ENCODE results near the gene NAV2. TPM values are rescaled to one million over a fixed set of nuclear protein-coding genes. Genes with fewer than 3 reads are reported as not detected.
"Not testable (repeated sequence)": the region's sequence is repeated elsewhere in the genome, so short reads cannot be mapped to it uniquely, and the experiment has no call there.

NAV2 gene
- polyA plus RNA-seq, 1 donor: 89.1 TPM

DNA sequence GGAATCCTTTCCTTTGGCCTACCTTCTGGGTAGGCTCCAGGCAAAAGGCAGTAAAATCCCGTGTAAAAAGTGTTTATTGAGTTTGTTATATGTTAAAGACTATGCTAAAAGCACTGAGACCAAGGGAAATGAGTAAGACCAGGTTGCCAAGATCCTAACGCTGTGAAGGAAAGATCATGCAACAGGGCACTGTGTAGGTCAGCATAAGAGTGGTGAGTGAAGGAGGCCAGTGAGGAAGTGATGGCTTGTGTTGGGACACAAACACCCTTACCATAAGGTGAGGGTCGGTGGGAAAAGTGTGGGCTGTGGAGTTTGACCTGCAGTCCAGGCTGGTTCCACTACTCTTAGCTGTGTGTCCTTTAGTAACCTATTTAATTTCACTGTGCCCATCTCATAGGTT lies 245.6 kb downstream of the NAV2 start:
- DNase-seq: no peak

DNA sequence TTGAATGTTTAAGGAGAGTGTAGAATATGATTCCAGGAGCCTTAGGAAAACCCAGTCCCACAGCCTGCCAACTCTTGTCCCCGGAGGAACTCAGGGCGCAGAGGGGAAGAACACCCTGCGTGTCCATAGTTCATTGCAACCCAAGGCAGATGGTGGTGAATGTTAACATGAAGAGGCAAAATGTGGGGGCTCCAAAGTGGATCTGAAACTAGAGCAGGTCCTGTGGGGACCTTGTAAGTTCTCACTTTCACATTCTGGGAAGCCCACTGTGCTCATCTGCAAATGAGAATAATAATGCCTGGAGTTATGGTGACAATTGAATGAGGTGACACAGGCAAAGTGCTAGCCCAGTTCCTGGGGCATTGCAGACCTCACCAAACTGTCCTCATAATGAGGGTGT lies 246.6 kb downstream of the NAV2 start:
- DNase-seq: no peak

DNA sequence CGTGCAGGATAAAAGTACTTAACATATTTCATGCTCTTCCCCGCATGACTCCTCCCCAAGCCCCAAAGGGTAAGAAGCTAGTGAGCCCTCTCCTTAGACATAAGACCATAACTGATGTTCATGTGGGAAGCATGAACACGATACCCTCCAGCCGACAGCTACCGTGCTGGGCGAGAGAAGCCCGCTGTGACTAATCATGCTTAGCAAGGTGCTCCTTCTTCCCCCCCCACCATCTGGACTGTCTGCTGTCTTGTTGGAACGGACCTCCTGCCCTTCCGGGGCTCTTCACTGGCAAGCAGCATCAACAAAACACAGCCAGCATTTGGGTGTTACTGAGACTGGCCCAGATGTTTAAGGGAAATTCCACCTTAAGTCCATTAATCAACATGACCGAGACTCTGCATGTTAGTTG lies 247.0 kb downstream of the NAV2 start:
- no peak for DNase-seq

DNA sequence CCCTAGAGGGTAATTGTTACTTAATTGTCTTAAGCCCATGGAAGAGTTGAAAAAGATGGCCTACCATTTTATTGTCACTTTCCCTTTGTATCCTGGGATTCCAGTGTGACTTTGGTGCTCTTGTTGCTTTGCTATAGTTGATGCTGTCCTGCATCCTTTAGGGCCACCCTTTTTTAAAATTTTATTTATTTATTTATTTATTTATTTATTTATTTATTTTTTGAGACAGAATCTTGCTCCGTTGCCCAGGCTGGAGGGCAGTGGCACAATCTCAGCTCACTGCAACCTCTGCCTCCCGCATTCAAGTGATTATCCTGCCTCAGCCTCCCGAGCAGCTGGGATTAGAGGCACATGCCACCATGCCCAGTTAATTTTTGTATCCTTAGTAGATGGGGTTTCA lies 247.8 kb downstream of the NAV2 start:
- DNase-seq: not testable (repeated sequence)

DNA sequence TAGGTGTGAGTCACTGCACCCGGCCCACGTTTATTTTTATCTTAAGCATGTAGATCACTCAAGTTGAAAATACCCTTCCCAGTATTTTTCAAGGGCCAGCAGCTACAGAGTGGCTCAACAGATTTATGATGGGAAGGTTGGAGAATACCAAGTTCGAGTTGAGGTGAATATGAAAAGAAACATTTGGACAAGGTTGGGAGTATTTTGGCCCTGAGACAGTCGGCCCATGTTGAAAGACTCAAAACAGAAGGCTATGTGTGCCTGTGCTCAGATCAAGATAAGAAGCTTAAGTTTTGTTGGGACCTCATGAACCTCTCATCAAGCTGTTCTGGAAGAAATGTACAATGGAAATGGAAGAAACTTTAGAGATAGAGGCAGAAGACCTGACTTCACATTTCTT lies 248.6 kb downstream of the NAV2 start:
- DNase-seq: no peak

DNA sequence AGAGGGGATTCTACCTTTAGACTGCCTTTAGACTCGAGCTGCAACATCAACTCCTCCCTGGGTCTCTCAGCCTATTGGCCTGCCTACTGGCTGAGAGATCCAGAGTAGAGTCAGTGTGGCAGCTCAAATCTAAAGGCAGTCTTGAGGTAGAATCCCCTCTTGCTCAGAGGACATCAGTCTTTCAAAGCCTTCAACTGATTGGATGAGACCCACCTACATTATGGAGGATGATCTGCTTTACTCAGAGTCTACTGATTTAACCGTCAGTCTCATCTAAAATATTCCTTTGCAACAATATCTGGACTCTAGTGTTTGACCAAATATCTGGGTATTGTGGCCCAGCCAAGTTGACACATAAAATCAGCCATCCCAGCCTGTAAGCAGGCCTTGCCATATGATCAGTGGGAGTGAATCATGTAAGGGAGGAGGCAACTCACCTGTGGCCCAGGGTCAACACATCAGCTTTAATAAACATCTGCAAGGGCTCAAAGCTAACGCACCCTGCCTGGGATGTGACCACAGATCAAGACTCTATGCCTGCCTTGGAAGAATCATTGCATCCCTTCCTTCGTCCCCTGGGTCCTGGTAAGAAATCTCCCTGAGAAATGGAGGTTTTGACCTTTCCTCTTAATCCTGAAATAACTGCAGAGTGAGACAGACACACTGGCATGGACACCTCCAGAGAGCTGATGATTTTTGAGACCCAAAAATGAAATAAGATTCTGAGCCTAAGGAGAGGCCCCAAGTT lies 249.6 kb downstream of the NAV2 start:
- no peak for DNase-seq

DNA sequence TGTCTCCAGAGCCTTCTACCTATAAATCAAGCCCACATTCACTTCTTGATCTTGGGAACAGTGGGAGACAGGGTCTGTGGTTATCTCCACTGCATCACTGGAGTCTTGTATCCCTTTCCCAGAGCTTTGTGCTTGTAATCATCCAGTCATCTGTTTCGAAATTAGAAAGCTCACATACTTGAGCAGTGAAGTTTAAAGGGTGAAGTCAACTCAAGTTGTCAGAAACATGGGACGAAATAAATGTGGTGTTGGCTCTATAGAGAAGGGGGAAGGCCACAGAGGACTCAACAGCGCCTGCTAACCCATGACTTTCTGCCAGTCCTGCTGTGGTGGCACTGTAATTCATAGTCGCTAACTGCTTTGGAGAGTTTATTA lies 250.2 kb downstream of the NAV2 start:
- DNase-seq: no peak

DNA sequence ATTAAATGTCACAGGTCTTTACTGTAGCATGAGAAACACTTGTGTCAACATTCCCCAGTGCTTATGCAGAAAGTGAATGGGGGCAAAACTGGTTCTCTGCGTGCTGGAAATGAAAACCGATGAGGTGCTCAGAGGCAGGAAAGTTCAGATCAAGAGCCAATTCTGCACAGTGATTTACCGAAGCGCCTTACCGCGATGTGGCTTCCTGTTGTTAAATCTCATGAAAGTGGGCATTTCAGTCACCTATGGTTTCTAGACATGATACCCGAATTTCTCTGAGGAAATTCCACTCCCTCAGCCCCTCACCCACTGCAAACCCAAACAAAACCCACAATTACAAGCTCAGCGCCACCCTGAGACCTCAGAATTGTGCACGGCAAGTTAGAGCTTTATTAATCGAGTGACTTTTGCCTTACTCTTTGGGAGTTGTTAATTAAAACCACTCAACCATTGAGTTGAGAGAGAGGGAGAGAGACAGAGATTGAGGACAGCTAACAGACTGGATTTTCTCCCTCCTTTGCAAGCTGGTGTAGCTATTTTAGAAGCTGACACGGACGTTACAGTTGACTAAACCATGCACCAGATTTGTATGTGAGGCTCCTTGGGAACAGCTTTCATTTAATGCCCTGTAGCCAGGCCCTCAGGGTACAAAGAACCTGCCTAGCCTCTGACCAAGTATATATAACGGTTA lies 251.2 kb downstream of the NAV2 start:
- DNase-seq: no peak

DNA sequence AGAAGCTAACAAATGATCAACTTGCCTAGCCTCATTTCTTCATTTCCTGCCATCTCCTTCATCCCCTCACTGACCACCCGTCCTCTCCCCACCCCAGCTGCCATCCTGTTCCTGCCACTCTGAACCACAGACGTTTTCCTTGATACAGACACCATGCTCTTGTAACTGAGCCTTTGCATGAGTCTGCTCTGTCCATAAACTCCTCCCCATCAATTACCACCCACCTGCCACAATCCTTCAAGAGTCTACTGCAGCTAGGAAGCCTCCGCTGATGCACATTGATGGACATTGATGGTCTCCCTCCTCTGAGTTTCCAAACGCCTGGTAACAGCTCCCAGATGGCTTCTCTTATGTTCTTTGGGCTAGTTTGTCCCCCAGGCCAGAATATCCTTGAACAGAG lies 253.8 kb downstream of the NAV2 start:
- no peak for DNase-seq

DNA sequence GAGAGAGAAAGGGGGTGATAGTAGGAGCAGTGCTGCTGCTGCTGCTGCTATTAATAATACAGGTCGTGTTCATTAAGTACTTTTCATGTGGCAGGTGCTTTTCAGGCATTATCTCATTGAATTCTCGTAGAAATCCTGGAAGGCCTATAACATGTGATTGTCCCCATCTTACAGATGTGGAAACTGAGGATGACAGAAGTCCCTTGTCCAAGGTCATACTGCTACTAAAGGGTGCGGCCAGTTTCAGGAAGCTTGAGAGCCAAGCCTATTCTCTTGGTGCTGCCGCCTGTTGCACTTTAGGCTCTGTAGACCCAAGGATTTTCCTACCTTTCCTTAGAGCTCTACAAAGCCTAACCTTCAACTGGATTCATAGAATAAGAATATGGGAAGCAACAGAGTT lies 254.3 kb downstream of the NAV2 start:
- no peak for DNase-seq

DNA sequence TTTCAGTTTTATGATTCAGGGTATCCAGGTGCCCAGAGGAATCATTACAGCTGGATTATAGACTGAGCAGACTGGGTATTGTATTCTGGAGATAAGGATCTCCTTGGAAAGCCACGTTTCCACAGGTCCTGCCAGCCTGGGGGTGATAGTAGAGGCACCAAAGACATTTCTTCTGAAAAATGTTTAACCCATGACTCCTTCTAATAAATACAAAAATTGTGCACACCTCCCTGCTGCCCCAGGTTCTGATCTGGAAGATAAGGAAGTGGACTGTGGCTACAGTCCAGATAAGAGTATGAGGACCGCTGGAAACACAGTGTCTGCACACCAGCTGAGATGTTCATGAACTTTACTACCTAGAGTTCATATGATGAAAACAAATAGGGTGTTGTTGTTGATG lies 255.2 kb downstream of the NAV2 start:
- no peak for DNase-seq

DNA sequence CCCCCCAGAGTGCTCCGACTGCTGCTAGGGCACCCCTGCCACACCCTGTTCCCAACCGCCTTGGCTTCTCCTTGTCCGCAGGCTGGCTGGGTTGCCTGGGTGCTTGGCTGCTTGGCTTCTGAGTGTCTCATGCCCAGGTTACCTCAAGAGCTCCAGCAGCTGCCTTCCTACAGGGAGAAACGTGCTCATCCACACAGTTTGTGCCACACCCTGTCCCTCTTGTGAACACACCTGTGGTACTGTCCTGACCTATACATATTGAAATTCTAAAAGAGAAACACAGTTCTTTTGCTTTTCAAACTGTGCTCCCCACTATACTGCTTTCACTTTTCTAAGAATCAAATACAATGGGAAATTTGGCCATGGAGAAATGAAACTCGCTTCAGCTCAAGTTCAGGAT lies 256.2 kb downstream of the NAV2 start:
- DNase-seq: no peak

DNA sequence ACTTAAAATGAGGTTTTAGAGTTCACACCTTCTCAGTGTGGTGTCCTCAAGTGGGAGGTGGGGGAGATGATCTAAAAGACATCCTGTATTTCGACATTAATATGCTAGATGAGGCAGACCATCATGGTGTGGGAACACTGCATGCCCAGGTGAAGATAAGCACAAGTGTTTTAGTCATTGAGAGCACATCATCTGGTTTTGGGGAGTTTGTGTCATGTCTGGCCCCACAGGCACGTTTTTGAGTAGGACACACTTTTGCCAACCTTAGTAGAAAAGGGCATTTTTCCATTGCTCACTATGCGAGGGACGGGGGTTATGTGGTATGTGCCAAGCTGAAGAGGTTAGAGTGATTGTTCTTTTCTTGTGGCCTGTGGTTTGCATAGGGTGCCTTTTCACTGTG lies 258.3 kb downstream of the NAV2 start:
- no peak for DNase-seq

DNA sequence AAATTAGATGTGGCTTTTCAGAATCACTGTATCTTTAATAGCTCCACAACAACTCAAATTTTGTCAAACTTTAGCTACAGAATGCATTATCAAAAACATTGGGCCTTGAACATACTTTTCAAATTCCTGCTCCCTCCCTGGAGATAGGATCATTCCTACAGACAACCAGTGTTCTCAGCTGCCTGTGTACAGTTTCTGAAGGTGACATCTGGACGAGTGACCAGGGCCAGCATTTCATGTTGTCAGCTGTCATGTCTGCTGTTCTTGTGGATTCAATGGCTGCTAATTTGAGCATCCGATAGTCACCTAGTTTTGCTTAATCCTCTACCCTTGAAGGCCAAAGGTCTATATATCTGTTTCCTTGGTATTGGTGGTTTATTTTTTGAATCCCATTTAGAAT lies 259.5 kb downstream of the NAV2 start:
- DNase-seq: no peak

DNA sequence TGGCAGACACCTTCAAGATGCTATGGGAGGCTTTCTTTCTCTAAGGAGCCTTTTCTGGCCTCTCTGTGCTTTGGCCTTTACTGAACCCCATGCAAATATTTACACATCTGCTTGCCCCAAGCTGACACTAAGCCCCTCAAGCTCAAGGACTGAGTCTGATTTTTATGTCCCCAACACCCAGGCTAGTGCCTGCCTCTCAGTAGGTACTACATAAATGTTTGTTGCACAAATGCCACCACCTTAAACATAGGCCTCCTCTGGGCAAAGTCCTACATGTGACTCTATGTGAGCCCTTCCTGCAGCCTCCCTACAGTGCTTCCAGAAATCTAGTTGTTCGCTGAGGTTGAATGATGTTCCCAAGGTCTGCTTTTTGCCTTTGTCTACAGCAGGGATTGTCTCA lies 260.0 kb downstream of the NAV2 start:
- DNase-seq: no peak

DNA sequence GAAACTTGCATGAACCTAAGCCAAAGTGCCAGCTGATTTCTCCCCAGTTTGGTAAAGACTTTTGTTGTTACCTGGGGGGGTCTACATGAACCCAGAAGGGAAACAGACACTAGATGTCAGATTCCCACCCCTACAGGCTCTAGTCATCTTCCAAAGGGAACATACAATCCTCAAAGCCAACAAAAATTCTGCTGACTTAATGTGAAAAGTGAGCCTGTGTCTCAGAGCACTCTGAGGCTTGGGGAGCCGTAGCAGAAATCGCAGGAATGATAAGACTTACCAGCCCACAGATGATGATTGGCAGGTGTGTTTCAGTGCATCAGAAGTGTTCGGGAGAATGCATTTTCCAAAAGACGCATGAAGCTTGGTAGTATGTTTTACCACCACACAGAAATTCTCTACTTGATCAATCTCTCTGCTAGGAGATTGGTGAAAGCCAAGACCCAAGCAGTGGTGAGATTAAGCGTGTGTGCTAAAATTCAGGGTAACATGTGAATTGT lies 260.5 kb downstream of the NAV2 start:
- DNase-seq: no peak

DNA sequence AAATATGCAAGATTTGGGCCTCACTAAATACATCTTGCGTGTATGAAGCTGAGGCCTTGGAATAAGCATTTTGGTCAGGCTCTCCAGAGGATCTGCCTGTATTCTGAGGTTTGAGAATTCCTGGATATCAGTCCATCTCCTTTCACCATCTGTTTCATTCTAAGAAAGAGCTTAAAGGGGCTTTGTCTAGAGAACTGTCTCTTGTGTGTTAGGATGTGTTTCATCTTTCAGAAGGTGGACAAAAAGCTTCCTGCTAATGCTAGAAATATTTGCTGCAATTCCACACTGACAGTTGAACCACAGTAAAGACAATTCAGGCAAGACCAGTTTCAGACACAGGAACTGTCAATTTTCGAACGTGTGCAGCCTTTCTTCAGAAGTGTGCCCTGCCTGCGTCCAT lies 262.2 kb downstream of the NAV2 start:
- no peak for DNase-seq

DNA sequence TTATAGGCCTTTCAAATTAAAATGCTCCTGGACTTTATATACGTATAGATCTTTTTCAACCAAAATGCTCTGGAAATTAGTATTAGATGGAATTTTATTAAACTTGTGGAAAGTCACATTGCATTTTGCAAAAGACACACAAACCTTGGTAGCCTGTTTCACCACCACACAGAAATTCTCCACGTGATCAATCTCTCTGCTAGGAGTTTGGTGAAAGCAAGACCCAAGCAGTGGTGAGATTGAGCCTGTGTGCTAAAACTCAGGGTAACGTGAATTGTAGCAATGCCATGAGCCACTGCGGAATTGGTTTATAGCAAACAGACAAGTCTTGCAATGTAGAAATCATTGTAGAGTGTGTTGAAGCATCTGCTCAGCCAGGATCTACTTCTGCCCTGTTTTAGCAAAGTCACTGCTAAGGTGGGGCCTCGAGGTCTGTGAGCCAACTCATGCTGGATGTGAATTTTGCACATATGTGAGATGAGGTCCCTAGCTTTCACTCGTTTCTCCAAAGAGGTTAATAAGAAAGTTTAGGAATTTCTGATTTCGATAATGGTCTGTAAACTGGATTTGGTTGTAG lies 262.9 kb downstream of the NAV2 start:
- no peak for DNase-seq

DNA sequence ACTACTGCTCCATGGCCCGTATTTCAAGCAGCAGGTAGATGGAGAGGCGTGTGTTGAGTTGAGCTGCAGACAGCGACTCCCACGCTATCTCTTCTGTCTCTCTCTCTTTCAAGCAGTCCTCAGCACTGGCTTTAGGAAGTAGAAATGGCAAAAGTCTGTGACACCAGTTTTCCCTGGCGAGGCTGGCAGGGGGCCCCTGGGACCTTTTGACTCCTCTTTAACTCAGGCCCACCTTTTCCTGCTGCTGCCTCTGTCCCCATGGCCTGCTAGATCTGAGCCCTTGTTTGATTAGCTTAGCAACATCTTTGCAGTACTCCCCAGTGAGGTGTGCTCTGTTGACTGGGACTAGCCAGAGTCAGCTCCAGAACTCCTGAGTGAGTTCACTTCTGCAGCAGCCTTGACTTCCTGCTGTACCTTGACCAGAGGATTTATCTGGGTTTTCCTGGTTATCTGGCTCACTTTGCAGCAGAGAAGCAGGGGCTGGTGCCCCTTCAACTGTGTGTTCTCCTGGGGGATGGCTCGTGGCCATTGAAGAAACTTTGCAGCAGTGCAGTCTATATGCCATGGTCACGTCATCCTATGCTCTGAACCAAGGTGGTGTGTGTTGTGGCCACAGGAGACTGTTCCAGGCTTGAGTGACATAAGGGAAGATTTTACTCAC lies 263.8 kb downstream of the NAV2 start:
- DNase-seq: no peak

DNA sequence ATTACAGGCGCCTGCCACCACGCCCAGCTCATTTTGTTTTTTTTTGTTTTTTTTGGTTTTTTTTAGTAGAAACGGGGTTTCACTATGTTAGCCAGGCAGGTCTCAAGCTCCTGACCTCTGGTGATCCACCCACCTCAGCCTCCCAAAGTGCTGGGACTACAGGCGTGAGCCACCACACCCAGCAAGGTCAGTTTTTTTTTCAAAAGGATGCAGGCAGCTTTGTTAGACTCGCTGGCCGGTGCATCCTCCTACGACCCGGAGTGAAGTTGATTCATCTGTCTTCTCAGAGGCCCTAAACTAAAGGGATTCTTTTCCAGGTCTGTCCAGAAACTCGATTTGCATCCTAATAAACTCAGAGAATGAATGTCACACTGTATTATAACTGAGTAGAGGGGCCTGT lies 265.3 kb downstream of the NAV2 start:
- DNase-seq: no peak

DNA sequence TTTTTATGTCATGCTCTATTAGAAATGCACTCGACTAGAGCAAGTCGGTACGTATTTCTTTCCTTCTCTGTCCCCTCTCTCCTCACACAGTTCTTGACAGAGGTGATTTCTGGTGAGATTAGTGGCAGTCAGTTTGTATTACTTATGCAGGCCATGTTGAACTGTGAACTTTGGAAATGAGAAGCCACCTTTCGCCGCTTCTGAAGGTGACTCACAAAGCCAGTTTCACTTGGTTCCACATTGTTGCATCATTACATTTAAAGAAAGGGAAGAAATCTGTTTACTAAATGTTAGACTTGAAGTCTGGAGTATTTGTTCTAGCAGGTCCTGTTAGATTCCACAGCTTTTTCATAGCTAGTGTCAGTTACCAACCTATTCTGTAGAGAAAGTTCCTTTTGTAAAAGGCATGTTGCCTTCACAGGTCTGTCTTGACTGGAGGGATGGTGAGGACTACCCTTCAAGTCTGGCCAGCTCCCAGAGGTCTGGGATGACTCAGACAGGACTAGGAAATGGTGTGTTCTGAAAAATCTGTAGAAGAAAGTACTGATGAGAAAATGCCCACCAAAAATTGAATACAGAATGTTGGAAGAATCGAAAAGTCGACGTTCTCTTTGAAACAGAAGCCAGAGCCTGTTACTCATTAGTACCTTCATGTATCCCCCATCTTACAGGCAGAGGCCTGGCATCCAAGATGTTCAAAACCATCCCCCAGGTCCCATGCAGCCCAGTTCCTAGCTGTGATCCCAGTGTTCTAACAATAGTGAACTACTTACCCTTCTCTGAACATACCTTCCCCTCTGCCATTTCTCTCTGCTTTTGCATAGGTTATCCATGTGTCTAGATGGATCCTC lies 266.3 kb downstream of the NAV2 start:
- DNase-seq: no peak

DNA sequence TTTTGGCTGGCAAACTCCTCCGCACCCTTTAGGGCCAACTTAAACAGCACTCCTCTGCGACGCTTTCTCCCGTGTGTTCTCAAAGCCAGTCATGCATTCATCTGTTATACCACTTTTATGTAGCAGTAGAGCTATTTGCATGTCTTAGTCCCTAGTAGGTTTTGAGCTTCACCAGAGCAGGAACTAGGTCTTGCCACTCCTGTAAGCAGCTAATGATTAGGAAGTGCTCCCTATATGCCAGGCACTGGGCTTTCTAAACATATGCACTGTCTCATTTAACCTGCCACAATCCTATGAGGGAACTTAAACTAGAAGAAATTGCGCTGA lies 266.8 kb downstream of the NAV2 start:
- DNase-seq: no peak

DNA sequence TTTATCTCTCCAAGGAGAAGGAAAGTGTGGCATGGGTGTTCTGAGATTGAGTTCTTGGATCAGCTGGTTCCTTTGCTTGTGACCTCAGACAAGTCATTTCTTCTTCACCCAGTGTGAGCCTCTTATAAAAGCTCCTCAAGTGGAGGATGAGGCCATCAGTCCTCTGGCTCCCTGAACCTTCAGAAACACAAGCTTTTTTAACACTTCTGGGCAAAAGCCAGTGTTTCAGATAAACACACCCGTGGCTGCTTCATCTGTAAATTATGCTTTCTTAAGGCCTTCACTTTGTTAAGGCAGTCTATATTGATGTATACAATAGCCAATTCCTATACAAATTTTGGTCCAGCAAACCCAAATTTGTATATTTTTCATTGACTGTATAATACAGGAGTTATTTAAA lies 267.8 kb downstream of the NAV2 start:
- DNase-seq: no peak
